ENCODE data around the gene ROMO1. TPM values are rescaled to one million over a fixed set of nuclear protein-coding genes. Genes with fewer than 3 reads are reported as not detected.

Gene ROMO1
- total RNA-seq, 2 experiments from 2014 or later, result 32.9 to 35.8 TPM

- H3K4me1 ChIP-seq (ENCODE audit: insufficient read depth, low read length), result peaks cover 23% of the 10 kb centered on the region
- H3K27ac ChIP-seq (ENCODE audit: low read depth in 1 of 2, low read length in 2 of 2), result peak overlapping the region; percentile 65 to 93
- ChIA-PET CTCF (interaction anchor here (0.8 to 1.4 kb wide), 5 partner anchors 9 to 186 kb away, joined by 3 to 5 read pairs (median 3); no protein-coding TSS in a partner anchor), POLR2A (interaction anchor here (1.0 to 7.8 kb wide), 13 partner anchors 12 to 256 kb away, joined by 3 to 125 read pairs (median 10); partner anchors contain the start of genes CPNE1, PHF20, RBM12 and RBM39)
- Mint-ChIP-seq H3K27me3 (no peaks in the 10 kb centered on the region), H3K4me3 (peak overlapping the region; percentile 95), H3K9me3 (no peaks in the 10 kb centered on the region), H3K4me1 (ENCODE audit: low read depth) (peaks cover 51% of the 10 kb centered on the region), H3K36me3 (ENCODE audit: low read depth) (peaks cover 70% of the 10 kb centered on the region), H3K27ac (peak overlapping the region; percentile 84)
- intact Hi-C loops (cut with DNase I, micrococcal nuclease), result loop anchor here (2.0 to 10.0 kb wide), 8 partner anchors 34 to 256 kb away; partner anchors contain the start of genes CPNE1 (in 2 of the 2), RBM12 (in 2 of the 2), SCAND1 (in 1 of the 2) and SPAG4 (in 1 of the 2)
- no peaks in the 10 kb centered on the region for H3K27me3 ChIP-seq (ENCODE audit: control insufficient read depth in 1 of 2, insufficient read depth in 2 of 2, low read length in 2 of 2)
- TF ChIP-seq CTCF (IDR thresholded peaks at IDR 0.05), result no peak
- DNase-seq, result peak in 2 of 14 experiments; percentile 6 to 44
- no peaks in the 10 kb centered on the region for H3K9me3 ChIP-seq (ENCODE audit: control insufficient read depth in 1 of 2, insufficient read depth in 1 of 2, low read length in 2 of 2)
- peak; percentile 15 for ATAC-seq (ENCODE audit: poor library complexity)
- peaks cover 38% of the 10 kb centered on the region for H3K36me3 ChIP-seq (ENCODE audit: insufficient read depth, low read length)
- peak overlapping the region; percentile 95 for H3K4me3 ChIP-seq (ENCODE audit: low read length)
Measured at GRCh38 chr20:35698298-35699126, 693 bp upstream of the ROMO1 start.

GRCh38 chr20:35699957-35700624 lies 886 bp downstream of the ROMO1 start:
- peak overlapping the region; percentile 93 for H3K4me3 Mint-ChIP-seq
- ChIA-PET POLR2A (interaction anchor here (0.5 to 7.8 kb wide), 17 partner anchors 8 to 254 kb away, joined by 3 to 125 read pairs (median 10); partner anchors contain the start of genes CPNE1, PHF20, RBM12 and RBM39), CTCF (interaction anchor here (0.6 to 1.7 kb wide), 8 partner anchors 10 to 99 kb away, joined by 3 to 8 read pairs (median 4); no protein-coding TSS in a partner anchor)
- no peaks in the 10 kb centered on the region for H3K9me3 ChIP-seq (ENCODE audit: control insufficient read depth in 1 of 2, insufficient read depth in 1 of 2, low read length in 2 of 2)
- H3K4me3 ChIP-seq (ENCODE audit: low read length), result peak overlapping the region; percentile 95
- H3K27me3 Mint-ChIP-seq, result no peaks in the 10 kb centered on the region
- peaks cover 59% of the 10 kb centered on the region for H3K4me1 Mint-ChIP-seq (ENCODE audit: low read depth)
- peaks cover 83% of the 10 kb centered on the region for H3K36me3 Mint-ChIP-seq (ENCODE audit: low read depth)
- intact Hi-C loops (cut with DNase I, micrococcal nuclease), result loop anchor here (2.0 to 10.0 kb wide), 9 partner anchors 35 to 255 kb away; partner anchors contain the start of genes CPNE1 (in 2 of the 2), RBM12 (in 2 of the 2), SCAND1 (in 1 of the 2) and SPAG4 (in 1 of the 2)
- ATAC-seq (ENCODE audit: poor library complexity) (no peak), DNase-seq (no peak)
- peaks cover 23% of the 10 kb centered on the region for H3K4me1 ChIP-seq (ENCODE audit: insufficient read depth, low read length)
- H3K27ac Mint-ChIP-seq, result peak overlapping the region; percentile 84
- no peak for TF ChIP-seq CTCF (IDR thresholded peaks at IDR 0.05)
- peak overlapping the region; percentile 93 to 97 for H3K27ac ChIP-seq (ENCODE audit: low read depth in 1 of 2, low read length in 2 of 2)
- no peaks in the 10 kb centered on the region for H3K9me3 Mint-ChIP-seq
- no peaks in the 10 kb centered on the region for H3K27me3 ChIP-seq (ENCODE audit: control insufficient read depth in 1 of 2, insufficient read depth in 2 of 2, low read length in 2 of 2)
- H3K36me3 ChIP-seq (ENCODE audit: insufficient read depth, low read length), result peaks cover 43% of the 10 kb centered on the region

- Histone ChIP-seq H3K9me3 (ENCODE audit: control insufficient read depth in 1 of 2, insufficient read depth in 1 of 2, low read length in 2 of 2) (no peaks in the 10 kb centered on the region), H3K36me3 (ENCODE audit: insufficient read depth, low read length) (peaks cover 44% of the 10 kb centered on the region), H3K4me1 (ENCODE audit: insufficient read depth, low read length) (peaks cover 23% of the 10 kb centered on the region), H3K4me3 (ENCODE audit: low read length) (no peak overlapping the region), H3K27ac (ENCODE audit: low read depth in 1 of 2, low read length in 2 of 2) (peak overlapping the region in 1 of 2 donors; percentile 97), H3K27me3 (ENCODE audit: control insufficient read depth in 1 of 2, insufficient read depth in 2 of 2, low read length in 2 of 2) (no peaks in the 10 kb centered on the region)
- H3K27me3 Mint-ChIP-seq, result no peaks in the 10 kb centered on the region
- H3K27ac Mint-ChIP-seq, result peak overlapping the region; percentile 84
- DNase-seq (no peak), ATAC-seq (ENCODE audit: poor library complexity) (no peak)
- peak overlapping the region; percentile 93 for H3K4me3 Mint-ChIP-seq
- peaks cover 60% of the 10 kb centered on the region for H3K4me1 Mint-ChIP-seq (ENCODE audit: low read depth)
- ChIA-PET CTCF (interaction anchor here (0.6 to 1.7 kb wide), 3 partner anchors 18 to 99 kb away, joined by 4 read pairs; no protein-coding TSS in a partner anchor), POLR2A (interaction anchor here (1.1 to 7.8 kb wide), 14 partner anchors 10 to 253 kb away, joined by 3 to 125 read pairs (median 10); partner anchors contain the start of genes CPNE1, PHF20, RBM12 and RBM39)
- H3K36me3 Mint-ChIP-seq (ENCODE audit: low read depth), result peaks cover 83% of the 10 kb centered on the region
- intact Hi-C loops (cut with DNase I, micrococcal nuclease), result loop anchor here in 1 of 2 experiments (5.0 kb wide), 2 partner anchors 37 to 182 kb away; no protein-coding TSS in a partner anchor
- TF ChIP-seq CTCF (IDR thresholded peaks at IDR 0.05), result no peak
- no peaks in the 10 kb centered on the region for H3K9me3 Mint-ChIP-seq
Measured at GRCh38 chr20:35700625-35701148, 1.5 kb downstream of the ROMO1 start.

Measured in CD4-positive, alpha-beta T cell (primary cell).